GM18867 (cell line): ENCODE measurements around the gene NBEA.

Experiments
- ATAC-seq: cut with Tn5 transposase; IDR thresholded peaks from one replicate; pipeline ENCODE4 v1.9.1; 2021; ENCODE audit warnings: mild to moderate bottlenecking, moderate library complexity; ENCODE audit not compliant: unreplicated experiment

Gene NBEA

DNA sequence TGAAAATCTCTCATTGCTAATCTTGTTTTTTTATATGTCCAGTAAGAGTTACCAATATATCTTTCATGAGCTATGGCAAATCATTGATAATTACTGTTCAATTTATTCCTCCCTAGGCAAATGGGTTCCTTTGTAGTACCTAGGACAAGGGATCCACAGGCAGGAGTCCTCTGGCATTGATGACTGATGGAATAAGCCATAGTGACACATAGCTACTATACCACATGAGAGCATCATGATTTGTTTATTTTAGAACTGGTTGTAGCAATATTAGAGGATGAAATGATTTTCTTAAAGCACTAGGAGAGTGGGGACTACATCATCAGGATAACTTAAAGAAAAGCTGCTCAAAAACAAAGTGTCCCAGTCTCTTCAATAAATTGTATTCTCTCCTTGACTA lies 556.2 kb downstream of the NBEA start:
- ATAC-seq: no peak

- ATAC-seq: no peak
Measured at GRCh38 chr13:35499196-35499662, 557.2 kb downstream of the NBEA start.

DNA sequence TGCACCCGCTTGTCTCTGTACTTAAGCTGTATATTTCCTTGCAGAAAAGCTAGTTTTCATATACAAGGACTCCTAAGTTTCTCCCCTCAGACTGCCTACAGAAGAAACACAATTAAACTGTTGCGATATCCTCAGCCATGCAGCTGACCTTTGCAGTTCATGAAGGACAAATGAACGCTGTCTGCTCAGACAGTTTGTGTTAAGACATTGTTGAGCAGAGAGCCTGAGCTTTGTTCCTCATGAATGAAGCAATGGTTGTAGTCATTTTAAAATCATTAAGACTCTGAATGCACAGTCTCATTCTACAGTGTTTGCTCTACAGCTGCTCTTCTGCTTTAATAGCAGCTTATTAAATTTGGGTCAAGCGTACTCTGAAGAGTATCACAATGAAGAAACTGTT lies 557.6 kb downstream of the NBEA start:
- ATAC-seq: no peak

- ATAC-seq: no peak
Measured at GRCh38 chr13:35500144-35500543, 558.1 kb downstream of the NBEA start.

GRCh38 chr13:35501661-35502235 lies 559.7 kb downstream of the NBEA start:
- ATAC-seq: no peak

DNA sequence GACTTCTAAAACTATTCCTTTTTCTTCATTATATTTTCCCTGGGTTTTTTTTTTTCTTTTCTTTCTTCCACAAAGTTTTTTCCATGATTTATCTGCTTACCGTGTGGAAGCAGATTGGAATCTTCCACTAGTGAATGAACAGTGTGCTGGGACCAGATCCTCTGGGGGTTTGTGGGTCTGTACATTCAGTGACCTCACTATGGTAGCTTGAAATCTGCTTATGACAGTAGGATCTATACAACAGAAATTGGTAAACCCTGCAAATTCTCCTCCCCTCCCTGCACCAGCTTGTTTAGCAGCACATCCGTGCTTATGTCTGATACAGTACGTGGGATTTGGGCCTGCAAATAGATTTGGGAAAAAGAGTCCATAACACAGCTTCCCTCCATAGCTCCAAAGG lies 560.4 kb downstream of the NBEA start:
- no peak for ATAC-seq

- ATAC-seq: no peak
Measured at GRCh38 chr13:35512271-35512920, 570.3 kb downstream of the NBEA start.

DNA sequence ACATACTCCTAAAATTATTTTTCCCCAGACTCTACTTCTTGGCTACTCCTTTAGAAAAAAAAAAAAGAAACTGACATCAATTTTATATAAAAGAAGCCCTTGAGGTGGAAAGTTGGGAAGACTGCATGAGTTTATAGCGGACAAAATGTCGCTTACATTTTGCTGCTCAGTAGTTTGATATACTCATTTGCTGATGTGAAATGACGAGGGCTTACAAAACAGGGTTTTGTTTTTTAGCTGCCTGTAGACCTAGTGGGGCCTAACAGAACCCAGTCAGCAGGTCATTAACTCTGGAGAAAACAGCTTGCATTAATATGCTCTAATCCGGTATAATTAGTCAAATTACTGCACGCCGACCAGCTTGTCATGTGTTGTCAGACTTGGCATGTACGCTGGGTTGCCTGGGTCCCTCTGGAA lies 572.0 kb downstream of the NBEA start:
- no peak for ATAC-seq

GRCh38 chr13:35514801-35515502 lies 572.9 kb downstream of the NBEA start:
- ATAC-seq: no peak

DNA sequence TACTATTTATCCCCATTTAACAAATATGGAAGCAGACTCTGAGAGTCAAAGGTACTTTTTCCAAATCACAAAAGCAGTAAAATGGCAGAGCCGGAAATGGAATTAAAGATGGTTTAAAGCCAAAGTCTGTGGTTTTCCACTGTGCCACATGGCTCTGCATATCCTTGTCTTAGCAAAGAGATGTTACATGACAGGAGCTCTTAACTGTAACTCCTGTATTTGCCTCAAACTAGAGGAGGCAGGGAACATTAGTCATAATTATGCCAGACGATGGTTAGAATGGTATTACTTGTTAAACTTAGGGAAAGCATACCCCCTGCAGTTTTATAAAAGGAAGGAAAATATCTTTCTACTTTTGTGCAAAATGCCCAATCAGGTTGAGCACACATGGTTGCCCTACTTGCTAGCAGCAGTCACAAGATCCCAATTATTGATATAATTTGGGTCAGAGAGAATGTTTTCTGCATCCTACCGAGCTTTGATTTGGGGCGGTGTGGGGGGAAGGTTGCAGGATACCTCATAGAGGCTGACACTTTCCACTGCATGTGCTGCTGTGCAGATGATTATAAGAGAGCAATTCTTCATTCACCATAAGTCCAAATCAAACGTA lies 576.4 kb downstream of the NBEA start:
- ATAC-seq: no peak

- ATAC-seq: no peak
Measured at GRCh38 chr13:35524171-35524570, 582.1 kb downstream of the NBEA start.

GRCh38 chr13:35526577-35526976 lies 584.5 kb downstream of the NBEA start:
- no peak for ATAC-seq

- no peak for ATAC-seq
Measured at GRCh38 chr13:35527451-35527850, 585.4 kb downstream of the NBEA start.

DNA sequence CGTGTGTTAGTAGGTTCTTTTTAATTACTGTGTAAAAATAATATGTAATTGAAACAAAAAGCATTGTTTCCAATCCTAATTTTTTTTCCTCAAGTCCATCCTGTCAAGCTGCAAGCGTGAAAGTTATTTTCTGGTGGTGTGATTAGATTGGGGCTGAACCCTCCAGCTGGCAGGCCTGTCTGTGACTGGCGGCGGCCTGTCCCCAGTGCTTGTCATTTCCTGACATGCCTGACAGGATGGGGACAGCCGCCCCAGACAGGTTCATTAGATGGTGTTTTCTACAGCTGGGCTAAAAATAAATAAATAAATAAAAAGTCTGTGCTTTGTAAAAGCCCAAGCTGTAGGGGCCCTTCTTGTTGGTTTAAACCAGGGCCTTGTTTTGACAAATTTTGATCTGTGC lies 588.1 kb downstream of the NBEA start:
- ATAC-seq: no peak

DNA sequence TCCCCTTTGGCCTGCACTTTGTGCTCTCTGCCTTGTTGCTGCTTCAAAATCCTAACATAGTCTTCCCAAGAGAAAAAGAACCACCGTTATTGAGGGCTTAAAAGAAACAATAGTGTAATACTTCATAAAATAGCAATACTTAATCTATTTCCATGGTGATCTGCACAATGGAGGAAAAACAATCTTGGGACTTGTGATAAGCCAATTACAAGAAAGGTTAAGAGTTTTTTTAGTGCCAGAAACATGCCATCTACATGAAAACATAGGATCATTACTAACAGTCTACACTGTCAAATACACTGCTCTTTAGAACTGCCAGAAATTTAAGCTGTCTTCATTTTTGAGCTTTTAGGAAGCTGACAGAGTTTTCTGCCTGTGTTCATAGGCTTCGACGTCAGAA lies 588.5 kb downstream of the NBEA start:
- ATAC-seq: no peak

GRCh38 chr13:35531526-35531925 lies 589.5 kb downstream of the NBEA start:
- ATAC-seq: no peak

- ATAC-seq: no peak
Measured at GRCh38 chr13:35534343-35534742, 592.3 kb downstream of the NBEA start.

- ATAC-seq: no peak
Measured at GRCh38 chr13:35548790-35549189, 606.7 kb downstream of the NBEA start.

DNA sequence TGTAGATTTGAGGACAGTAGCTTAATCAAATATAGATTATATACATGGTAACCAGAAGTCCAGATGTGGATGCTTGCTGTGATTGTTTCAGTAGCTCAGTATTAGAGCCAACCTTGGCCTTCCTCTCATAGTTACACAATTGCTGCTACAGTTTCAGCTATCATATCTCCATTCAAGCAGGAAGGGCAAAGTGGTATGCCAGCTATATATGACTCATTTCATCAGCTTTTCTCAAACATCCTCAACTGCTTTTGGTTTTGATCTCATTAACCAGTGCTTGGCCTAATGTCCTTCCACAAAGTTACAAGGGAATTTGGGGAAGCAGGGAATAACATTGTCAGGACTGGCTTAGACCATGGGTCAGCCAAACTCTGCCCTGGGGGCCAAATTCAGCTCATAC lies 607.4 kb downstream of the NBEA start:
- peak; percentile 96 for ATAC-seq

DNA sequence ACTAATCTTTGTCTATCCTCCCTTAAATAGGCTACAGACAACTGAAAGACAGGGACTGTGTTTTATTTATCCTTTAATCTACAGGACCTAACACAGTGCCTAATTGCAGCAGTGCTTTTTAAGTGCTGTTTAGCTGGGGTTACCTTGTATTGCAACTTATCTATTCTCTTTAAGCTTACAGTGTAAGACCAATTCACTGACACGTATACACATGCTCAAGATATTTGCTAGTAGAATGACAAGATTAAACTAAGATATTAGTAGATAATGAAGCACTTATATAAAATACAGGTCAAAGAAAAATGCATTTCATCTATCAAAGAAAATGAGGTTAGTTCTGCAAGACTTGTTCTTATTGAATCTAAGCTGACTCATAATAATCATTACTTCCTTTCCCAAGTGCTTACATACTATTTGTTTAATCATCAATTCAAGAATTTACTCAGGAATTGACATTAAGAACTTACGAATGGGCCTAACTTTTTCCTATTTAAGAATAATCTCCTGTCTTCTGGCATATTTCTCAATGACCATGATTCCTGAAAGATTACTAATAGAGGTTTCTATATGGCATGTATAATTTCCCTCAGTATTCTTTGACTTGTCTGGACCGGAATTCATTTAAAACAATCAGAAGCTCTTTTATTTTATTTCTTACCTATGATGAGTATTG lies 610.2 kb downstream of the NBEA start:
- ATAC-seq: no peak

- ATAC-seq: no peak
Measured at GRCh38 chr13:35554972-35555623, 613.0 kb downstream of the NBEA start.
